ENCODE measurements around the gene CDK5RAP2.

DNA sequence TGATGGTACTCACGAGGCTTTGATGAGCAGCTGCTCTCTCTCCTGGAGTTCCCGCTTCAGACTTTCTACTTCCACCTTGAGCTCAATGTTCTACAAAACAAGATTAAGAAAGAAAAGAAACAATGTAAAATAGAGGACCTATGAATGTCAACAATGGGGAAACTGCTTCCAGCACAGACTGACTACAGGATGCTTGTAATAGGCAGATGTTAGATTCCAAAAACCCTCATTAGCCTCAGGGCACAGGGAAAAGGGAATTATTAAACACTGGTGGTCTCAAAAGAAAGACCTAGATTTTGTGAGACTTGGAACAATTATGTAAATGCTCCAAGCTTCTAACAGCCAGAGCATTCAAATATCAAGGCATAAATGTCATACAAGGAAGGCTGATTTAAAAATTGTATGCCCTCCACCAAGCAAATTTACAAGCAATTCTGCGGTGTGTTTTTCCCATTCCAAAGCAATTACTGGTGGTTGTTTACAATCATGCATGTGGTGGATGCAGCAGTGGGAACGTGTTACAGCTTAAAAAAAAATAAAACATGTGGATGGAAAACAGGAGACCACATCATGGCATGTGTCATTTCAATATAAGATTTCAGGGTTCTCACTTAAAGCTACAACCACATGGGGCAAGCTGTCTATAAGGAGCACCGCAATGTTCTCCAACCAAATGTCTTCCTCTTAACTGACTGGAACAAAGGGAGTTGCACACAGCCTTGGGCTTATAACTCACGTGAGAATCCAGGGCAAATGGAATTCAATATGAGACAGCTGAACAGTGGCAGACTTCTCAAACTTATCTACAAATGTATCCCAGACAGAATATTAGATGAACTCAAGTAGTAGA is 34.0 kb downstream of the CDK5RAP2 start:
- no peak for TF ChIP-seq GATA3 (IDR thresholded peaks at IDR 0.05; ENCODE audit: low read depth, low read length)
- TF ChIP-seq GATA2 (IDR thresholded peaks at IDR 0.05; ENCODE audit: low read depth, low read length) = no peak

Measured in SH-SY5Y (cell line).